Mammary epithelial cell (primary cell): Measurements from ENCODE around the gene SLCO3A1.

Source experiments
- EZH2 ChIP-seq: IDR thresholded peaks from 2 replicates; pipeline ENCODE4 v1.6.1; 2012; ENCODE audit warnings: low read length, inconsistent platforms, borderline replicate concordance
- TF ChIP-seq, protein P1 (sequence below), 2 donors: IDR thresholded peaks in 1 of 2; conservative IDR thresholded peaks in 1 of 2; 2 replicates each; pipeline ENCODE4 v1.5.1; 2011 to 2012; ENCODE audit warnings: inconsistent platforms in 2 of 2, low read length in 2 of 2, mild to moderate bottlenecking in 2 of 2, control low read depth in 1 of 2, low read depth in 1 of 2; ENCODE audit not compliant: insufficient read depth in 1 of 2; ENCODE audit errors: extremely low read depth in 1 of 2

DNA sequence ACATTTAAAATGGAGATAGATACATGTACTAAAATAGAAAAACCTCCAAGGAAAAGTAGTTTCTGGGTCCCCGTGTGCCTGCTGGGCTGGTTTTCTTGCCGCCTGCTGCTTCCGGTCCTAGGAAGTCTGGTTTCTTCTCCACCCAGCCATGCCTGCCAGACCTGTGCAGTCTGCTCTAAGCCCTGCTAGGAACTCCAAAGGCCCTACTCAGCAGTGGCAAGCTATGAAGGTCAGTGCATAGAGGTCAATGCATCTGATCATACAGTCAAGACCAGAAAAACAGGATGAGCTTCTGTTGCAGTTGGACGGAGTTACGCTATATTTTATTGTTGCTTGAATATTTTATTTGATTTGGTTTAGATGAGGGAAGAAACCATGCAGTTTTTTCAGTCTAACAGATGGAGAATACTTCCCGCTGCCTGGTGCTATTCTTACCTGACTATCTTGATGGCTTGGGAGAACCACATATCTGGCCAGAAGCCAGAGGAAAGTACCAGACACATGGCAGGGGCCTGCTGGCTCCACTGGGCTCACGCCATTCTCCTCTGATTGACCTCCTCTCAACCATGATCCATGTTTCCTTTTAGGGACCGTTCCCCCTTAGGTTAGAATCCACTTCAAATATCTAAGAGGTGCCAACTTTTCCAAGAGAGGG lies 313.4 kb downstream of the SLCO3A1 start:
- no peak for TF ChIP-seq EZH2
- TF ChIP-seq, protein P1, sequence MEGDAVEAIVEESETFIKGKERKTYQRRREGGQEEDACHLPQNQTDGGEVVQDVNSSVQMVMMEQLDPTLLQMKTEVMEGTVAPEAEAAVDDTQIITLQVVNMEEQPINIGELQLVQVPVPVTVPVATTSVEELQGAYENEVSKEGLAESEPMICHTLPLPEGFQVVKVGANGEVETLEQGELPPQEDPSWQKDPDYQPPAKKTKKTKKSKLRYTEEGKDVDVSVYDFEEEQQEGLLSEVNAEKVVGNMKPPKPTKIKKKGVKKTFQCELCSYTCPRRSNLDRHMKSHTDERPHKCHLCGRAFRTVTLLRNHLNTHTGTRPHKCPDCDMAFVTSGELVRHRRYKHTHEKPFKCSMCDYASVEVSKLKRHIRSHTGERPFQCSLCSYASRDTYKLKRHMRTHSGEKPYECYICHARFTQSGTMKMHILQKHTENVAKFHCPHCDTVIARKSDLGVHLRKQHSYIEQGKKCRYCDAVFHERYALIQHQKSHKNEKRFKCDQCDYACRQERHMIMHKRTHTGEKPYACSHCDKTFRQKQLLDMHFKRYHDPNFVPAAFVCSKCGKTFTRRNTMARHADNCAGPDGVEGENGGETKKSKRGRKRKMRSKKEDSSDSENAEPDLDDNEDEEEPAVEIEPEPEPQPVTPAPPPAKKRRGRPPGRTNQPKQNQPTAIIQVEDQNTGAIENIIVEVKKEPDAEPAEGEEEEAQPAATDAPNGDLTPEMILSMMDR (conservative IDR thresholded peaks at IDR 0.05 in 1 of 2, IDR thresholded peaks at IDR 0.05 in 1 of 2; ENCODE audit: extremely low read depth in 1 of 2, insufficient read depth in 1 of 2, low read depth in 1 of 2, low read length in 2 of 2) = no peak
